LHCN-M2 (cell line): Measurements from ENCODE around the gene YIPF4. TPM values are rescaled to one million over a fixed set of nuclear protein-coding genes. Genes with fewer than 3 reads are reported as not detected.
A peak's percentile ranks its signal among the peaks of the same experiment; 100 is the strongest.
"Not testable (repeated sequence)": the region's sequence is repeated elsewhere in the genome, so short reads cannot be mapped to it uniquely, and the experiment has no call there.

Source experiments
- DNase-seq: peaks from one replicate; pipeline ENCODE4 v3.0.0-alpha.2; 2012; ENCODE audit warnings: low read depth
- polyA plus RNA-seq: library from polyadenylated mRNA; unstranded; fragments of >200 nt; gene quantifications from one replicate; pipeline ENCODE4 v1.2.1, GENCODE V29; 2012; ENCODE audit warnings: missing spikeins
- total RNA-seq: library from RNA; depleted of rRNA; stranded (reverse); fragments of >200 nt; gene quantifications from 2 replicates; pipeline ENCODE4 v1.2.3, GENCODE V29; 2014; rRNA removed

YIPF4 gene
- 12.6 and 27.6 TPM in 2 replicates for total RNA-seq
- polyA plus RNA-seq = 14.9 TPM

- DNase-seq = peak; percentile 90
Measured at GRCh38 chr2:32277674-32278477, at the start of gene YIPF4. YIPF4 (plus strand) TSS chr2:32277904; CDS start chr2:32278156, 252 bp downstream.

GRCh38 chr2:32228181-32228580, 49.5 kb upstream of the YIPF4 start:
- DNase-seq = no peak

GRCh38 chr2:32229635-32230034, 48.1 kb upstream of the YIPF4 start:
- DNase-seq = no peak

- no peak for DNase-seq
Measured at GRCh38 chr2:32231959-32232358, 45.7 kb upstream of the YIPF4 start.

GRCh38 chr2:32235315-32235714, 42.4 kb upstream of the YIPF4 start:
- no peak for DNase-seq

GRCh38 chr2:32237488-32237887, 40.2 kb upstream of the YIPF4 start:
- DNase-seq = no peak

- no peak for DNase-seq
Measured at GRCh38 chr2:32237996-32238395, 39.7 kb upstream of the YIPF4 start.

- DNase-seq = no peak
Measured at GRCh38 chr2:32242331-32242730, 35.4 kb upstream of the YIPF4 start.

- no peak for DNase-seq
Measured at GRCh38 chr2:32246911-32247310, 30.8 kb upstream of the YIPF4 start.

GRCh38 chr2:32248299-32248698, 29.4 kb upstream of the YIPF4 start:
- DNase-seq = no peak

GRCh38 chr2:32249731-32250236, 27.9 kb upstream of the YIPF4 start:
- DNase-seq = no peak

GRCh38 chr2:32250290-32250689, 27.4 kb upstream of the YIPF4 start:
- DNase-seq = no peak

GRCh38 chr2:32258242-32258641, 19.5 kb upstream of the YIPF4 start:
- DNase-seq = no peak

GRCh38 chr2:32260376-32260775, 17.3 kb upstream of the YIPF4 start:
- no peak for DNase-seq

GRCh38 chr2:32262105-32262504, 15.6 kb upstream of the YIPF4 start:
- DNase-seq = no peak

GRCh38 chr2:32264422-32265105, 13.1 kb upstream of the YIPF4 start, which contains the start of gene NLRC4:
NLRC4 (minus strand) TSS chr2:32264886; CDS start chr2:32256775, 8,111 bp downstream.
- DNase-seq = no peak

- no peak for DNase-seq
Measured at GRCh38 chr2:32271063-32271462, 6.6 kb upstream of the YIPF4 start.

- DNase-seq = no peak
Measured at GRCh38 chr2:32272279-32272678, 5.4 kb upstream of the YIPF4 start.

GRCh38 chr2:32274289-32274688, 3.4 kb upstream of the YIPF4 start:
- DNase-seq = no peak

- not testable (repeated sequence) for DNase-seq
Measured at GRCh38 chr2:32275790-32276189, 1.9 kb upstream of the YIPF4 start.

- DNase-seq = no peak
Measured at GRCh38 chr2:32277363-32277673, 386 bp upstream of the YIPF4 start.

- DNase-seq = no peak
Measured at GRCh38 chr2:32278478-32278853, 762 bp downstream of the YIPF4 start.

GRCh38 chr2:32284321-32284720, 6.6 kb downstream of the YIPF4 start:
- no peak for DNase-seq
